DMS79 (cell line): ENCODE results near the gene CRKL.

ENCODE experiments used
- DNase-seq: peaks from one replicate; lab custom pipeline; 2025; lab: John Stamatoyannopoulos, UW

The CRKL gene

DNA sequence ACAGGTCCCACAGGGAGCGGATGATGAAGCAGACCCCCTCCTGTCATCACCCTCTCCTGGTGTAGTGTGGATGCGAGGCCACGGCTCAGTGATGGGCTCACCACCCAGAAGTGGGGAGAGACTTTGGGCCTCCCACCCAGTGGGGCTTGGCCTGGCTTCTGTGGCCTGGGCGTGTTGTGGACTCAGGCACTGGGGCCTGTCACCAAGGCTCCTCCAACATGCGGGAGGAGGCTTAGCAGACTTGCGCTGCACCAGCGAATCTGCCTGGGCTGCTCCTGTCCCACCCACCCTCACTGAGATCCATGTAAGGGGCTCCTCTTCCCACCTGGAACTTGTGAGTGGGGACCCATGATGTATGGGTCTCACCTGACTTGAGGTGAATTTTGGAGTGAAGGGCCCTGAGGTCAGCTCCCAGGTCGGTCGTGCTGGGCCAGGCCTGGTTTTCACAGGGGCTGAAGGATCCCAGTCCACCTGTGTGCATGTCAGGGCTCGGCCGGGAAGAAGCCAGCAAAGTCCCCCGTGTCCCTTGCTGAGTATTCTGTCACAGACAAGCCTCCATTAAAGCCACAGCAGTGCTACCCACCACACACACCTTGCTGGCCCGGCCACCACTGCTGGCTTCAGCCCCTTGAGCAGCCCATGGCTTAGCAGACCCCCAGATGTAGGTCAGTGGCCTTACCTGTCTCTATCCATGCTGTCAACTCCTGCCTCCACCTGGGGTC, 80.5 kb downstream of the CRKL start:
- no peak for DNase-seq

DNA sequence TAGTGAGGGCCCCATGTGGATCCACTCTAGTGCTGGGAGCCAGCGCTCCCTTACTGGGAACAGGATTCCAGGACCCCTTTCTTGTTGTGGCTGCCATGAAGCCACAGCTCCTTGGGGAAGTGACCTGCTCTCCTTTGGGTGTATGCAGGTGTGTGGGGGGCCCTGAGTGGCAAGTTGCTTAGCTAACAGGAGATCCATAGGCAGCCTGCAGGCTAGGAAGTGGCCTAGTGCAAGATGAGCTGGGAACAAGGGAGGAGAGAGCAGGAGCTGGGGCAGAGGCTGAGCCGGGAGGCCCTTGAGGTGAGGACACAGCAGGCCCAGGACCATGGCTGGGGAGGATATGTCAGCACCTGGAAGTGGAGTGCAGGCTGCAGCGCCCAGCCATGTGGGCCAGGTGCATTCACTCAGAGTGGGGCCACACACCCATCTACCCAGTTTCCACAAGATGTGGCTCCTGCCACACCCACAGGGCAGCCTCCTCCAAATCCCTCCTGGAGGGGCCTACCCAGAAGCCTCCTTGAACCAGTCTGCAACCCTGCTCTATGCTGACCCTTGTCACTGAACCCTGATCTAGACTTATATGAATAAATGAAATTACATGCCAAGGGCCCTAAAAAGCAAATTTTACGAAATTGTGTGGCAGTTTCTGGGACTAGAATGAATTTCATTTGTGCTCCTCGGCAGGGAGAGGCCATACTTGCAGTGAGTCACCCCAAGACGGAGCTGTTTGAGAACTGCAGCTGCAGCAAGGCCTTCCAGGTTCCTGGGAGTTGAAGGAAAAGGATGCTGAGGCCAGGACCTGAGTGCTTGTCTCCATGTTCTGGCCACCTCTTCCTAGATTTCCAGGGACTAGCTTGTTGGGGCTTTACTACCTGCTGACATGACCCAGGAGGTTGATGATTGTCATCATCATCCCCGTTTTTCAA, 81.5 kb downstream of the CRKL start:
- no peak for DNase-seq

- DNase-seq: no peak
Measured at GRCh38 chr22:20999350-21000206, 82.4 kb downstream of the CRKL start.

DNA sequence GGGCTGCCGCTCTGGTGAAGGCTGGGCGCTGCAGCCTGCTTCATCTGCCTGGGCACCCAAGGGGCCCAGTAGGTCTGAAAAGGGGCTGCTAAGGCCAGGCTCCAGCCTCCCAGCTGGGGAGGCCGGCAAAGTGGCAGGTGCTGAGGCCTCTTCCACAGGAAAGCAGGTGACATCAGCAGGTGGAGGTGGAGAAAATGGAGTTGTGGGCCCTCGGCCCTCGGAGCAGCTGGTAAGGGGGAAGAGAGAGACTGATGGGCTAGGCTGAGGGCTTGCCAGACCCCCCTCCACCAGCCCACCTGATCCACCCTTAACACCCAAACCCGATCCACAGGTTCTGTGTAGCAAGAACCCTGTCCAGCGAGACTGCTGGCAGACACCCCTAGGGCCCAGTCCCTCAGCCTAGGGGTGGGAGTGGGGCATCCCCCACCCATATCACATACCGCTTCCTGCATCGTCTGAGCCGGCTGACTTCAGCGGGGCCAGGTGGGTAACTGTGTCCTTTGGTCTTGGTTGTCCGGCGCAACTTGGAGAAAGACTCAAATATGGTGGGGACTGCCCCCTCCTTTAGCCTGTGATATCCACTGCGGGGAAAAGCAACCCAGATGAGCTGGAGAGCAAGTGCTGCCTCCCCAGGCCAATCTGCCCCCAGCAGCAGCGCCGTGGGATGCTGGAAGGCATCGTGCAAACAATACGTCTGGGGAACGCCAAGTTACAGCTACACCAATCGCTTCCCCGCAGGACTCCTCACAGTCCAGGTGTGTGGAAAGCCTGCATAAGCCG, 83.2 kb downstream of the CRKL start:
- no peak for DNase-seq

- DNase-seq: no peak
Measured at GRCh38 chr22:21000987-21001600, 83.9 kb downstream of the CRKL start.

GRCh38 chr22:21001601-21002325, 84.6 kb downstream of the CRKL start, which contains the start of gene THAP7:
TSS of gene THAP7 (minus strand) at chr22:21002118. CDS start at chr22:21001911, 207 bp downstream.
- DNase-seq: peak; percentile 83
